ENCODE measurements around the gene PCSK6. TPM values are rescaled to one million over a fixed set of nuclear protein-coding genes. Genes with fewer than 3 reads are reported as not detected.

The PCSK6 gene
- total RNA-seq, 1 experiment from 2014 or later = 10.6 TPM

DNA sequence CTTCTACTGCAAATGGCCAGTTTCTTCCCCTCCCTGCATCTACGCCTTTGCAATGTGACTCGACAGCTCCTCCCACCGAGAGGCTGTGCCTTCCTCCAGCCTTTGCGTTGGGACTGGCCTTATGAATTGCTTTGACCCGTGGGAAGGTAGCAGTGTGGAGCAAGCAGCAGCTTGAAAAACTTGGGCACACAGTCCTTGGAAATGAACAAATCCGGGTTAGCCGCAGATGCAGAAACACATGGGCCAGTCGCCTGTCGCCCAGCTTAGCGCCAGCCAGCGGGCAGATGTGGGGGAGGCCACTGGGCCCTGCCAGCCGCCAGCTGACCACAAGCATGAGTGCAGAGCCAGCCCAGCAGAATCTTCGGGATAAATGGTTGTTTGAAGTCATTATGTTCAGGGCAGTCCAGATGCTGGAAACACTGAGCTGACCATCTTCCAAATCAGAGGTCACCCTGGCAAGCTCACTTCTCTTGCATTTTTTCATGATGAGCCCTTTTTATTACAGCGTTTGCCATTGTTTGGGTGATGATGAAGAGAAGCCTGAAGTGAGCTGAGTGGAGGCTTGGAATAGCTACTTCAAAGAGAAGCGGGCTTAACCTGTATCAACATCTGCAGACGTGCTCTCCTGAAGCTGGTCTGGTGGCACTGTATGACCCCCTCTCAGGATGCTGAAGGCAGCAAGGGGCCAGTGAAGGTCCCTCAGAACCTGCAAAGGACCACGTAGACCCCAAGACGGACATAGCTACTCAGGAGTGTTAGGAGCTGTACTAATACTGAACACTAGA is 222.0 kb downstream of the PCSK6 start:
- no TSS peak for BruUV-seq (replicated peaks)
- in situ Hi-C loops (cut with HindIII; ENCODE audit: low pct_unique_long_range_greater_than_20kb, low sequenced_read_pairs) (no loop called here), intact Hi-C loops (cut with micrococcal nuclease; ENCODE audit: unreplicated experiment) (no loop called here)
- no peaks in the 10 kb centered on the region for H3K9me3 ChIP-seq (ENCODE audit: control insufficient read depth, insufficient read depth, low read depth, low read length)
- DNase-seq (ENCODE audit: low read depth, low spot score) = no peak
- CTCF ChIA-PET = interaction anchor here (0.5 kb wide), 1 partner anchor 182 kb away, joined by 4 read pairs; no protein-coding TSS in a partner anchor
- no peak for TF ChIP-seq POLR2AphosphoS5 (IDR thresholded peaks at IDR 0.05; ENCODE audit: low read depth, low read length)
- TF ChIP-seq, protein P1, sequence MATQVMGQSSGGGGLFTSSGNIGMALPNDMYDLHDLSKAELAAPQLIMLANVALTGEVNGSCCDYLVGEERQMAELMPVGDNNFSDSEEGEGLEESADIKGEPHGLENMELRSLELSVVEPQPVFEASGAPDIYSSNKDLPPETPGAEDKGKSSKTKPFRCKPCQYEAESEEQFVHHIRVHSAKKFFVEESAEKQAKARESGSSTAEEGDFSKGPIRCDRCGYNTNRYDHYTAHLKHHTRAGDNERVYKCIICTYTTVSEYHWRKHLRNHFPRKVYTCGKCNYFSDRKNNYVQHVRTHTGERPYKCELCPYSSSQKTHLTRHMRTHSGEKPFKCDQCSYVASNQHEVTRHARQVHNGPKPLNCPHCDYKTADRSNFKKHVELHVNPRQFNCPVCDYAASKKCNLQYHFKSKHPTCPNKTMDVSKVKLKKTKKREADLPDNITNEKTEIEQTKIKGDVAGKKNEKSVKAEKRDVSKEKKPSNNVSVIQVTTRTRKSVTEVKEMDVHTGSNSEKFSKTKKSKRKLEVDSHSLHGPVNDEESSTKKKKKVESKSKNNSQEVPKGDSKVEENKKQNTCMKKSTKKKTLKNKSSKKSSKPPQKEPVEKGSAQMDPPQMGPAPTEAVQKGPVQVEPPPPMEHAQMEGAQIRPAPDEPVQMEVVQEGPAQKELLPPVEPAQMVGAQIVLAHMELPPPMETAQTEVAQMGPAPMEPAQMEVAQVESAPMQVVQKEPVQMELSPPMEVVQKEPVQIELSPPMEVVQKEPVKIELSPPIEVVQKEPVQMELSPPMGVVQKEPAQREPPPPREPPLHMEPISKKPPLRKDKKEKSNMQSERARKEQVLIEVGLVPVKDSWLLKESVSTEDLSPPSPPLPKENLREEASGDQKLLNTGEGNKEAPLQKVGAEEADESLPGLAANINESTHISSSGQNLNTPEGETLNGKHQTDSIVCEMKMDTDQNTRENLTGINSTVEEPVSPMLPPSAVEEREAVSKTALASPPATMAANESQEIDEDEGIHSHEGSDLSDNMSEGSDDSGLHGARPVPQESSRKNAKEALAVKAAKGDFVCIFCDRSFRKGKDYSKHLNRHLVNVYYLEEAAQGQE (IDR thresholded peaks at IDR 0.05; ENCODE audit: insufficient read depth in 1 of 2, low read depth in 2 of 2, low read length in 1 of 2) = no peak
- TF ChIP-seq, protein P2, sequence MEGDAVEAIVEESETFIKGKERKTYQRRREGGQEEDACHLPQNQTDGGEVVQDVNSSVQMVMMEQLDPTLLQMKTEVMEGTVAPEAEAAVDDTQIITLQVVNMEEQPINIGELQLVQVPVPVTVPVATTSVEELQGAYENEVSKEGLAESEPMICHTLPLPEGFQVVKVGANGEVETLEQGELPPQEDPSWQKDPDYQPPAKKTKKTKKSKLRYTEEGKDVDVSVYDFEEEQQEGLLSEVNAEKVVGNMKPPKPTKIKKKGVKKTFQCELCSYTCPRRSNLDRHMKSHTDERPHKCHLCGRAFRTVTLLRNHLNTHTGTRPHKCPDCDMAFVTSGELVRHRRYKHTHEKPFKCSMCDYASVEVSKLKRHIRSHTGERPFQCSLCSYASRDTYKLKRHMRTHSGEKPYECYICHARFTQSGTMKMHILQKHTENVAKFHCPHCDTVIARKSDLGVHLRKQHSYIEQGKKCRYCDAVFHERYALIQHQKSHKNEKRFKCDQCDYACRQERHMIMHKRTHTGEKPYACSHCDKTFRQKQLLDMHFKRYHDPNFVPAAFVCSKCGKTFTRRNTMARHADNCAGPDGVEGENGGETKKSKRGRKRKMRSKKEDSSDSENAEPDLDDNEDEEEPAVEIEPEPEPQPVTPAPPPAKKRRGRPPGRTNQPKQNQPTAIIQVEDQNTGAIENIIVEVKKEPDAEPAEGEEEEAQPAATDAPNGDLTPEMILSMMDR (IDR thresholded peaks at IDR 0.05) = no peak
- TF ChIP-seq SIN3A (IDR thresholded peaks at IDR 0.05; ENCODE audit: borderline replicate concordance, insufficient read depth, low read depth, low read length) = no peak
- no peak for TF ChIP-seq TCF7L2 (IDR thresholded peaks at IDR 0.05; ENCODE audit: low read depth, low read length)
- H3K4me1 ChIP-seq (ENCODE audit: control insufficient read depth, insufficient read depth, low read length) = peaks cover 3% of the 10 kb centered on the region; the same call in 1 of the 2 replicates
- H3K27ac ChIP-seq (ENCODE audit: low read length) = no peak overlapping the region
- H3K4me3 ChIP-seq (ENCODE audit: low read depth in 2 of 2, low read length in 2 of 2) = no peak overlapping the region
- peak; percentile 50 for ATAC-seq
- no peaks in the 10 kb centered on the region for H3K27me3 ChIP-seq (ENCODE audit: control insufficient read depth, insufficient read depth, low read length)
- peaks cover 17% of the 10 kb centered on the region for H3K36me3 ChIP-seq (ENCODE audit: control insufficient read depth, insufficient read depth, low read length)
- POLR2A ChIA-PET = interaction anchor here (0.6 kb wide), 1 partner anchor 410 kb away, joined by 5 read pairs; no protein-coding TSS in a partner anchor

DNA sequence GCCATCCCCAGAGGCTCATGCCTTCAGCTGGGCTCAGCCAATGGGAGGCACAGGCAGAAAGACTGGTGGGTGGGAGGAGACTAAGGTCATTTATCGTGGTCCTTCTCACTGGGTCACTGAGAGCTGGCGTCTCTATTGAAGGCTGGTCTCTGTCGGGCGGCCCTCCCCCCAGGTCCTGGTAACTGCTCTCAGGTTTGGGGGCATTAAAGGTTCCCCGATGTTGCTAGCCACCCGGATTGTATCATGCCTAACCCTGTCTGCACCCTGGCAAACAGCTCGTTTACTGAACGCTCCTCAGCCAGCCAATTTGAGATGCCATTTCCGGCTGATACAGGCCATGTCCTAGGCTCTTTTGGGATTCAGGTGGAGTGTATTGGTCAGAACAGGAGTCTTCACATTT is 222.7 kb downstream of the PCSK6 start:
- Histone ChIP-seq H3K27me3 (ENCODE audit: control insufficient read depth, insufficient read depth, low read length) (no peaks in the 10 kb centered on the region), H3K4me3 (ENCODE audit: low read depth in 2 of 2, low read length in 2 of 2) (no peak overlapping the region), H3K27ac (ENCODE audit: low read length) (no peak overlapping the region), H3K4me1 (ENCODE audit: control insufficient read depth, insufficient read depth, low read length) (peaks cover 3% of the 10 kb centered on the region; the same call in 1 of the 2 replicates), H3K36me3 (ENCODE audit: control insufficient read depth, insufficient read depth, low read length) (peaks cover 11% of the 10 kb centered on the region), H3K9me3 (ENCODE audit: control insufficient read depth, insufficient read depth, low read depth, low read length) (no peaks in the 10 kb centered on the region)
- ATAC-seq (no peak), DNase-seq (ENCODE audit: low read depth, low spot score) (no peak)
- CTCF ChIA-PET = no interaction called here
- TF ChIP-seq SIN3A (IDR thresholded peaks at IDR 0.05; ENCODE audit: borderline replicate concordance, insufficient read depth, low read depth, low read length) (no peak), POLR2AphosphoS5 (IDR thresholded peaks at IDR 0.05; ENCODE audit: low read depth, low read length) (no peak), TCF7L2 (IDR thresholded peaks at IDR 0.05; ENCODE audit: low read depth, low read length) (no peak)
- TF ChIP-seq, protein P1 (IDR thresholded peaks at IDR 0.05; ENCODE audit: insufficient read depth in 1 of 2, low read depth in 2 of 2, low read length in 1 of 2) = no peak
- intact Hi-C loops (cut with micrococcal nuclease; ENCODE audit: unreplicated experiment) (no loop called here), in situ Hi-C loops (cut with HindIII; ENCODE audit: low pct_unique_long_range_greater_than_20kb, low sequenced_read_pairs) (no loop called here)
- POLR2A ChIA-PET = no interaction called here
- BruUV-seq (replicated peaks) = no TSS peak

All from Panc1 (cell line).